ENCODE data around the gene SPC24.

DNA sequence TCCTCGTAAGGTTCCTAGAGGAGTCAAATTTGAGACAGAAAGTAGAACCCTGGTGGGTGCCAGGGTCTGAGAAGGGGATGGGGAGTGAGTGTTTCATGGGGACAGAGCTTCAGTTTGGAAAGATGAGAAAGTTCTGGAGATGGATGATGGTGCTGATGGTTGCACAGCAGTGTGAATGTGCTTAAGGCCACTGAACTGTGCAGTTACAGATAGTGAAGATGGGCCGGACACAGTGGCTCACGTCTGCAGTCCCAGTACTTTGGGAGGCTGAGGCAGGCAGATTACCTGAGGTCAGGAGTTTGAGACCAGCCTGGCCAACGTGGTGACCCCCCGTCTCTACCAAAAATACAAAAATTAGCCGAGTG, 917 bp downstream of the SPC24 start:
- TF ChIP-seq CTCF (IDR thresholded peaks at IDR 0.05; ENCODE audit: insufficient read depth, low read length): no peak
- TF ChIP-seq GABPA (IDR thresholded peaks at IDR 0.05; ENCODE audit: low read depth): no peak
- TF ChIP-seq POLR2AphosphoS5 (IDR thresholded peaks at IDR 0.05; ENCODE audit: low read depth): no peak

All from HL-60 (cell line).